Sciatic nerve (tissue), 2 donors: ENCODE data around the gene PRDM13. TPM values are rescaled to one million over a fixed set of nuclear protein-coding genes. Genes with fewer than 3 reads are reported as not detected.
"Not testable (repeated sequence)": the region's sequence is repeated elsewhere in the genome, so short reads cannot be mapped to it uniquely, and the experiment has no call there.

Experiments used
- ATAC-seq: fragments of 200-7000 bp; cut with Tn5 transposase; one replicate; pipeline ENCODE4 v1.9.1; 2020; ENCODE audit warnings: mild to moderate bottlenecking, moderate library complexity
- DNase-seq: peaks from one replicate; pipeline ENCODE4 v3.0.0-alpha.2; 2020; ENCODE audit warnings: low spot score
- intact Hi-C: fragments of 100-400 bp; cut with DNase I; formaldehyde crosslinking; loops from one replicate; pipeline ENCODE4 v1.14.2; 2022
- total RNA-seq: library from RNA; stranded (reverse); fragmentation: NEBNext Ultra II Directional; extraction: Animal tissue kit (Norgen Biotek cat#: 25700); gene quantifications from one replicate; pipeline ENCODE4 v1.2.1, GENCODE V29; 2021
- donor health status: DM: no; HTN: no; CAD: no.
- donor health status: DM: no; HTN: no; CAD: no.

The PRDM13 gene
- total RNA-seq, 1 donor from 2014 or later: not detected

GRCh38 chr6:99614430-99615186, 8.0 kb downstream of the PRDM13 start:
- ATAC-seq (no peak), DNase-seq (no peak)
- intact Hi-C loops: no loop called here

- intact Hi-C loops: no loop called here
- DNase-seq (no peak), ATAC-seq (no peak)
These were observed 10.5 kb downstream of the PRDM13 start for GRCh38 chr6:99617131-99617530.

GRCh38 chr6:99618649-99619408, 12.2 kb downstream of the PRDM13 start:
- DNase-seq: no peak
- intact Hi-C loops: no loop called here
- ATAC-seq: no peak

- DNase-seq (no peak), ATAC-seq (no peak)
- intact Hi-C loops: no loop called here
These were observed 12.8 kb downstream of the PRDM13 start for GRCh38 chr6:99619409-99619762.

GRCh38 chr6:99622044-99622443, 15.4 kb downstream of the PRDM13 start:
- intact Hi-C loops, DNase-seq, ATAC-seq: not testable (repeated sequence)

- ATAC-seq: no peak
- no peak for DNase-seq
- intact Hi-C loops: no loop called here
These were observed 22.7 kb downstream of the PRDM13 start for GRCh38 chr6:99629293-99629692.

- ATAC-seq (no peak), DNase-seq (no peak)
- intact Hi-C loops: no loop called here
These were observed 31.0 kb downstream of the PRDM13 start for GRCh38 chr6:99637629-99638028.

- DNase-seq, intact Hi-C loops: not testable (repeated sequence)
These were observed 31.7 kb downstream of the PRDM13 start for GRCh38 chr6:99638358-99638757.

GRCh38 chr6:99641270-99641669, 34.6 kb downstream of the PRDM13 start:
- no peak for DNase-seq
- intact Hi-C loops: no loop called here
- no peak for ATAC-seq

More at GRCh38 chr6:99638358-99638757, 31.7 kb downstream of the PRDM13 start:
- not testable (repeated sequence) for ATAC-seq

- DNase-seq (no peak), ATAC-seq (no peak)
- intact Hi-C loops: no loop called here
These were observed 39.4 kb downstream of the PRDM13 start for GRCh38 chr6:99645986-99646385.

- intact Hi-C loops, ATAC-seq, DNase-seq: not testable (repeated sequence)
These were observed 43.5 kb downstream of the PRDM13 start for GRCh38 chr6:99650091-99650571.

- intact Hi-C loops: no loop called here
- ATAC-seq (no peak), DNase-seq (no peak)
These were observed 53.6 kb downstream of the PRDM13 start for GRCh38 chr6:99660206-99660605.

- DNase-seq (no peak), ATAC-seq (no peak)
- intact Hi-C loops: no loop called here
These were observed 55.2 kb downstream of the PRDM13 start for GRCh38 chr6:99661870-99662269.

- no peak for ATAC-seq
- intact Hi-C loops: no loop called here
These were observed 56.0 kb downstream of the PRDM13 start for GRCh38 chr6:99662616-99663015.

More at GRCh38 chr6:99662616-99663015, 56.0 kb downstream of the PRDM13 start:
- no peak for DNase-seq

Other genes starting within 250 kb of the PRDM13 start
- gene COQ3, start 212.6 kb upstream of the PRDM13 start, total RNA-seq: 5.3 TPM
- 199 TPM for gene PNISR, start 181.5 kb upstream of the PRDM13 start, total RNA-seq
- 18.5 TPM for gene USP45, start 91.4 kb upstream of the PRDM13 start, total RNA-seq
- 32.5 TPM for gene CCNC, start 38.2 kb upstream of the PRDM13 start, total RNA-seq